Measurements from ENCODE around the gene SERPINA5.

SERPINA5 gene

DNA sequence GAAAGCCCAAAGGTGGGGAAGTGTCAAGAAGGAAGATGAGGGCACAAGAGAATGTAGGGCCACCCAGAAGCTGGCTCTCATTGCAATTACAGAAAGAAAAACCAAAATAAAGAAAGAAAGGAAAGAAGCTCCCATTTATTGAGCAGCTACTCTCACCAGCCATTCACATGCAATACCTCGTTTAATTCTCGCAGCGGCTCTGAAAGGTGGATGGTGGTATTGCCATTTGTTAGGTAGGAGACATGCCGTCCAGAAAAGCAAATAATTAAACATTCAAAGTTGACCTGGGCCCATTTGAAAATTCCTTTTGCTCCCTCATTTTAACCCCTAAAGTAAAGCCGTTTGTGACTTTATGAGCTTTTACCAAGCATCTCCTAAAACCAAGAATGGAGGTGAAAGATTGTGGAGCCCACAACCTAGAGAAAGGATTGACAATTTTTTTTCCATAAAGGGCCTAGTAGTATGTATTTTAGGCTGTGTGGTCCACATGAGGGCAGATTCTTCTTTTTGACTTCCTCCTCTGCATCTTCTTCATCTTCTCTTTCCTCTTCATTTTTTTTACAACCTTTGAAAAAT, 36.2 kb downstream of the SERPINA5 start:
- DNase-seq (ENCODE audit: low read depth, low spot score): no peak
- no peak overlapping the region for H3K4me3 ChIP-seq (ENCODE audit: low read length)

- H3K4me3 ChIP-seq (ENCODE audit: low read length): no peak overlapping the region
- DNase-seq (ENCODE audit: low read depth, low spot score): no peak
Measured at GRCh38 chr14:94617988-94618822, 37.0 kb downstream of the SERPINA5 start.

DNA sequence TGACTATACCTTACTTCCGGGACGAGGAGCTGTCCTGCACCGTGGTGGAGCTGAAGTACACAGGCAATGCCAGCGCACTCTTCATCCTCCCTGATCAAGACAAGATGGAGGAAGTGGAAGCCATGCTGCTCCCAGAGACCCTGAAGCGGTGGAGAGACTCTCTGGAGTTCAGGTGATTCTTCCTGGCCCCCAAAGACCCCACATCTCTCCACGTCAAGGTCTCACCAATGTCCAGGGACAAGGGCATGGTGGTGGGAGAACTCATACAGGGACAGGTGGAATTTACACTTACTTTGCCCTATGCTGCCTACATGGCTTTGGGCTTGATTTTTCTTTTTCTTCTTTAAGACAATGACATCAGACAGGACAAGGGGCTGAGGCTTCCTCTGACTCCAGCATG, 38.1 kb downstream of the SERPINA5 start:
- H3K4me3 ChIP-seq (ENCODE audit: low read length): no peak overlapping the region
- DNase-seq (ENCODE audit: low read depth, low spot score): no peak

DNA sequence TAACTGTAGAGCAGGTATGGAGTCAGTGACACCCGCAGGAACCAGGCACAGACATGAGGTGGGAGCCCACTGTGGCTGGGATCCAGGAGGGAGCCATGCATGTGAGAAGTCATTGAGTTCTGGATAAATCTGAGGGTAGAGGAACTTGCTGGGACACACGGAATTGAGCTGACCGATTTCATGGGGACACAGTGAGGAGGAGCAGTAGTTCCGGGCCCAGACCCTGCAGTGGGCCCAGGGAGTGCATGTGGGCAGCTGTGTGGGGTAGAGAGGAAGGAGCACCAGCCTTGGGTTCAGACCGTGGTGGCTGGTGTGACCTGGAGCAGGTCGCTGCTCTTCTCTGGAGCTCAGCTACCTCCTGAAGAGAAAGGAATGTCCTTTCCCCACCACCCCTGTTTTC, 39.4 kb downstream of the SERPINA5 start:
- no peak for DNase-seq (ENCODE audit: low read depth, low spot score)
- no peak overlapping the region for H3K4me3 ChIP-seq (ENCODE audit: low read length)

DNA sequence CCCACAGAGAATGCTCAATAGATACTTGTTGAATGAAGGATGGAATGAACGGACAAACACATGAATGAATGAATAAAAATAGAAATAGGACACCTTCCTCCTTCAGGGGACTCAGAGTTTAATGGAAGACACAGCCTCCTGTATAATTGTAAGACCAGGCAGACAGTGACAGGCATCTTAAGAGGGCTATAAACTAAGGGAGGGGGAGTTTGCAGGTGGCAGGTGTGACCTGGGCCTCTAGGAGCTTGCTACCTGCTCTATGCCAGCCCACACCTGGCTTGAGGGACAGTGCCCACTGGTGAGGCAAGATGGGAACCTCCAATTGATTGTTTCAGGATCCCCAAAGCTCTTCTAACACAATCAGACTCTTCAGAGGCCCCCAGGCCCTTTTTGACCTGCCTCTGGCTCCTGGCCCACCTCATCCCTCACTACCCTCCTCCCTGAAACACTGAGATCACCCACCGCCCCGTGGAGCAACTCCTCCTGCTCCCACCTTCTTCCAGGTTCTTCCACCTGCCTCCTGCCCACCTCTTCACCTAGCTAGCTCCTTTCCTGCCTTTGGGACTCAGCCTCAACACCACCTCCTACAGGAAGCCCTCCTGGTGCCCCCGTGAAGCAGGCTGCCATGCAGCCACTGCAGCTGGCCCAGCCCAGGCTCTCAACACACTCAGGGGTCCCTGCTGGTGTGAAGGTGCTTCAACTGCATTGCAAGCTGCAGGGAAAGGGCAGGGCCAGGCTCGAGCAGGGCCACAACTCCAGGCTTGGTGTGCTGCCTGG, 40.3 kb downstream of the SERPINA5 start:
- no peak for DNase-seq (ENCODE audit: low read depth, low spot score)
- no peak overlapping the region for H3K4me3 ChIP-seq (ENCODE audit: low read length)

- no peak overlapping the region for H3K4me3 ChIP-seq (ENCODE audit: low read length)
- no peak for DNase-seq (ENCODE audit: low read depth, low spot score)
Measured at GRCh38 chr14:94622653-94623421, 41.6 kb downstream of the SERPINA5 start.

DNA sequence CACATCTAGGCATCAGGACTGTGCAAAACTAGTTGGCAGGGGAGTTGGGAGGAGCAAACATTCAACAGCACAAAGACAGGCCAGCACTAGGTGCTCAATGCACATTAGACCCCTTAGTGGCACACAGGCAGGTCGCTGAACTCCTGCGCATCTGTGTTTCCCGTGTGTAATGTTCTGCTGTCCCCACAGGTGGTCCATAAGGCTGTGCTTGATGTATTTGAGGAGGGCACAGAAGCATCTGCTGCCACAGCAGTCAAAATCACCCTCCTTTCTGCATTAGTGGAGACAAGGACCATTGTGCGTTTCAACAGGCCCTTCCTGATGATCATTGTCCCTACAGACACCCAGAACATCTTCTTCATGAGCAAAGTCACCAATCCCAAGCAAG, 42.2 kb downstream of the SERPINA5 start:
- H3K4me3 ChIP-seq (ENCODE audit: low read length): no peak overlapping the region
- DNase-seq (ENCODE audit: low read depth, low spot score): no peak

DNA sequence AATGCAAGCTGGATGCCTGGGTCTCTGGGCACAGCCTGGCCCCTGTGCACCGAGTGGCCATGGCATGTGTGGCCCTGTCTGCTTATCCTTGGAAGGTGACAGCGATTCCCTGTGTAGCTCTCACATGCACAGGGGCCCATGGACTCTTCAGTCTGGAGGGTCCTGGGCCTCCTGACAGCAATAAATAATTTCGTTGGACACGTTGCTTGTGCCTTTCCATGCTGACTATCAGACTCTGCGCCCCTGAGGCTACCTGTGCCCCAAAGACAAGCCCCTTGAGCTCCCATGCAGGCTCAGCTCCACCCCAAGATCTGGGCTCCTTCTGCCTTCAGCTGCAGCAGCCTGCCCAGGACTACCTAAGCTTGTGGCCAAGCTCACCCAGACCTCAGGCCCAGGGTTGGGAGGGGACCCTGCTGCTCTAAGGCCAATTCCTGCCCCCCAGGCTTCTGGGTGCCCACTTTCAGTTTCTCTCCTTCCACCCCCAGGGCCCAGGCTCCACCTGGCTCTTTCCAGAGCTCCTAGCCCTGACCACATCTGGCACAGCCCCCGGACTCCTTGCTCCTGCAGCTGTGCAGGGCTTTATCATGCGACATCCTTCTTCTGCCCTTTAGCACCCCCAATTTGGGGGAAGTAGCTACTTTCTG, 42.8 kb downstream of the SERPINA5 start:
- no peak for DNase-seq (ENCODE audit: low read depth, low spot score)
- H3K4me3 ChIP-seq (ENCODE audit: low read length): no peak overlapping the region

- no peak overlapping the region for H3K4me3 ChIP-seq (ENCODE audit: low read length)
Measured at GRCh38 chr14:94624537-94625352, 43.5 kb downstream of the SERPINA5 start.

GRCh38 chr14:94625353-94625635, 44.1 kb downstream of the SERPINA5 start:
- no peak overlapping the region for H3K4me3 ChIP-seq (ENCODE audit: low read length)
- DNase-seq (ENCODE audit: low read depth, low spot score): no peak

More at GRCh38 chr14:94624537-94625352, 43.5 kb downstream of the SERPINA5 start:
- no peak for DNase-seq (ENCODE audit: low read depth, low spot score)

GRCh38 chr14:94628578-94628977, 47.4 kb downstream of the SERPINA5 start:
- DNase-seq (ENCODE audit: low read depth, low spot score): no peak
- H3K4me3 ChIP-seq (ENCODE audit: low read length): no peak overlapping the region

DNA sequence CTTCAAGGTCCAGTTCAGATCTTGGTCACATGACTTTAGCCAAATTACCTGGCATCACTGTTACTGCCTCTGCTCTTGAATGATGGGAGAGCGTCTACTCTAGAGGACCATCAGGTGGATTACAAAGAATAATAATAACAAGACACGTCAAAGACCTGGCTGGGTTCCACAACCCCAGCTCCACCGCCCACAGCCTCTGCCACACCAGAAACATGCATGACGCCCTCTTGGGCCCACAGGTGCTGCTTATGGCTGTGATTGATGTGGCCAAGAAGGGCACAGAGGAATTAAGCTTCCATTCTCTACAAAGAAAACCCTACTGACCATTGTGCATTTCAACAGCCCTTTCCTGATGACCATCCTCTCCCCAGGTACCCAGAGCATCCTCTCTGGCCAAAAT, 49.2 kb downstream of the SERPINA5 start:
- no peak for DNase-seq (ENCODE audit: low read depth, low spot score)
- H3K4me3 ChIP-seq (ENCODE audit: low read length): no peak overlapping the region

GRCh38 chr14:94631050-94631449, 49.8 kb downstream of the SERPINA5 start:
- no peak overlapping the region for H3K4me3 ChIP-seq (ENCODE audit: low read length)
- DNase-seq (ENCODE audit: low read depth, low spot score): no peak

- H3K4me3 ChIP-seq (ENCODE audit: low read length): no peak overlapping the region
- no peak for DNase-seq (ENCODE audit: low read depth, low spot score)
Measured at GRCh38 chr14:94631536-94632304, 50.5 kb downstream of the SERPINA5 start.

DNA sequence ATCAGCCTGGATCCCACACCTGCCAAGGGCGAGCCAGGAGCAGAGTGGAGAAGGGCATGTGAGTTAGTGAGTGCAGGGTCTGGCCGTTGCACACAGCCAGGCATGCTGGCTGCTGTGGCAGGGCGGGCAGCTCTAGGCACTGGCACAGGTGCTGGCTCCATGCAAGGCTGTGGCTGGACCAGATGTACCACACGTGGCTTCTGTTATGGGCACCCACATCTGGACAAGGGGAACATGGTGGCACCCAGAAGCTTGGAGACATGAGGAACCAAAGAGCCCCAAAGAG, 51.0 kb downstream of the SERPINA5 start:
- H3K4me3 ChIP-seq (ENCODE audit: low read length): no peak overlapping the region
- DNase-seq (ENCODE audit: low read depth, low spot score): no peak

DNA sequence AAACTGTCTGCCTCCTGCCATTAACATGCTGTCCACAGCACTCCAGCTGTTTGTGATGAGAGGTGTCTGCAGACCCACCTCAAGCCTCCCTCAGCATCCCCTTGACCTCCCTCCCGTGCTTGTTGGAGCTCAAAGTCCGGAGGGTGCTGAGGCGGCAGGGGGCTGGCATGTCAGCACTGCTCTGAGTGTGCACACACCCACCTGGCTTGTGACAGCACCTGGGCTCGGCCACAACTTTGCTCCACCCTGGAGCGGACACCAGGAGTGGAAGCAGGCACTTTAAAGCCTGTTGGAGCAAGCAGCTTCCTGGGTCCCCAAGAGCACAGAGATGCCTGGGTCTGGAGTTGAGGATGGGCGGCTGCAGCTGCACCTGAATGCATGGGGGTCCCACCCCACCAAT, 51.9 kb downstream of the SERPINA5 start:
- H3K4me3 ChIP-seq (ENCODE audit: low read length): no peak overlapping the region
- DNase-seq (ENCODE audit: low read depth, low spot score): no peak

DNA sequence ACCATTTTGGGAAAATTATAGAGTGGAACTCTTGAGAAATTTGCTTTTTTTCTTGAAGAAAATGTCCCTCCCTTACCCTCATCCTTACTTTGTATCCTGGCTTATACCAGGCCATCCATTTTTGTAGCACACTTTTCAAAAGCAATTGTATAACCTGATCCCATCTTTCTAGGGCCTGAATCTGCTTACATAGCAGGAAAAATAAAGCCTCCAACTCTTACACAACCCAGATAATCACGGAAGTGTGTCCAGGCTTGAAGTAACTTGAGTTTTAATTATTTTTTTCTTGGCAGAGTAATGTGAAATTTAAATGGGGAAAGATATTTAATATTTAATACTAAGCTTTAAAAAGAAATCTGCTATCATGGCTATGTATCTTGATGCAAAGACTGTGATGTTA, 53.9 kb downstream of the SERPINA5 start:
- no peak overlapping the region for H3K4me3 ChIP-seq (ENCODE audit: low read length)
- DNase-seq (ENCODE audit: low read depth, low spot score): no peak

Data from Jurkat, Clone E6-1 (cell line).